Esophagus muscularis mucosa (tissue), 4 donors: ENCODE data around the gene EID3.

Experiments used
- EP300 ChIP-seq: sonication (generic); formaldehyde crosslinking; IDR thresholded peaks from one replicate; pipeline ENCODE4 v1.6.1; 2017; ENCODE audit warnings: antibody characterized with exemption
- POLR2A ChIP-seq: fragments of 450-650 bp; IDR thresholded peaks from one replicate; pipeline ENCODE4 v1.6.1; 2017; ENCODE audit warnings: antibody characterized with exemption, moderate library complexity, mild to moderate bottlenecking, low read depth
- POLR2AphosphoS5 ChIP-seq, 2 donors: sonication (generic); formaldehyde crosslinking; IDR thresholded peaks; one replicate each; pipeline ENCODE4 v1.6.1; 2017; ENCODE audit warnings: antibody characterized with exemption in 2 of 2
- TF ChIP-seq, protein P1 (sequence below), 3 experiments: fragments of 200-600 bp in 2 of 3; fragments of 450-650 bp in 1 of 3; sonication (generic) in 2 of 3; IDR thresholded peaks; one replicate each; pipeline ENCODE4 v1.5.1; 2017 to 2019; ENCODE audit warnings: antibody characterized with exemption in 3 of 3, mild to moderate bottlenecking in 2 of 3, moderate library complexity in 1 of 3

DNA sequence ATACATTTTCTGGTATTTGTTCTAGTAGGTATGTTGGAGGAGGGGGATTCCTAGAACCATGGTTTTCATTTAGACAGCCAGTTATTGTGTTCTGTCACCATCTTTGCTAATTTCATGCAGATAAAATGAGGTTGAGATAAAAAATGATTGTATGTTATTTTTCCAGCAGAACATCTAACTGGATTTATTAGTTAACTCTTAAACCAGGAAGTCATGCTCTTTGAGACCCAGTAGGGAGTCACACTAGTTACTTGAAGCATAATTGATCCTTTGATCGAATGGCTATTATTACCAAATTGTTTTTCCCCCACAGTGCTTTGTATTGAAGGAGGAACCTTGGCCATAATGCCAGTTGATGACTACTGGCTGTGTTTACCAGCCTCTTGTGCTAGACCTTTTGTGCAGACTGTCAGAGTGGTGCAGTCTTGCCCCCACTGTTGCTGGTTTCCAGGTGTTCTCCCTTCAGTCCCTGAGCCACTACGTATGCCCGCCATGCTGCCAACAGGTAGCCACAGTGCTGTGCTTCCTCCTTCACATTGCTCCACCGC is 6.0 kb downstream of the EID3 start:
- TF ChIP-seq, protein P1, sequence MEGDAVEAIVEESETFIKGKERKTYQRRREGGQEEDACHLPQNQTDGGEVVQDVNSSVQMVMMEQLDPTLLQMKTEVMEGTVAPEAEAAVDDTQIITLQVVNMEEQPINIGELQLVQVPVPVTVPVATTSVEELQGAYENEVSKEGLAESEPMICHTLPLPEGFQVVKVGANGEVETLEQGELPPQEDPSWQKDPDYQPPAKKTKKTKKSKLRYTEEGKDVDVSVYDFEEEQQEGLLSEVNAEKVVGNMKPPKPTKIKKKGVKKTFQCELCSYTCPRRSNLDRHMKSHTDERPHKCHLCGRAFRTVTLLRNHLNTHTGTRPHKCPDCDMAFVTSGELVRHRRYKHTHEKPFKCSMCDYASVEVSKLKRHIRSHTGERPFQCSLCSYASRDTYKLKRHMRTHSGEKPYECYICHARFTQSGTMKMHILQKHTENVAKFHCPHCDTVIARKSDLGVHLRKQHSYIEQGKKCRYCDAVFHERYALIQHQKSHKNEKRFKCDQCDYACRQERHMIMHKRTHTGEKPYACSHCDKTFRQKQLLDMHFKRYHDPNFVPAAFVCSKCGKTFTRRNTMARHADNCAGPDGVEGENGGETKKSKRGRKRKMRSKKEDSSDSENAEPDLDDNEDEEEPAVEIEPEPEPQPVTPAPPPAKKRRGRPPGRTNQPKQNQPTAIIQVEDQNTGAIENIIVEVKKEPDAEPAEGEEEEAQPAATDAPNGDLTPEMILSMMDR (IDR thresholded peaks at IDR 0.05): no peak
- TF ChIP-seq EP300: no peak
- no peak for TF ChIP-seq POLR2AphosphoS5 (IDR thresholded peaks at IDR 0.05)
- no peak for TF ChIP-seq POLR2A
